Hepatocyte (in vitro differentiated cells): ENCODE results near the gene CCDC40.

ENCODE experiments used
- CTCF ChIP-seq: fragments of 200-600 bp; sonication (generic); IDR thresholded peaks from 2 replicates; pipeline ENCODE4 v1.5.1; 2016; ENCODE audit warnings: antibody characterized with exemption, mild to moderate bottlenecking; ENCODE audit not compliant: poor library complexity
- EZH2 ChIP-seq: fragments of 200-600 bp; sonication (generic); IDR thresholded peaks from 2 replicates; pipeline ENCODE4 v1.6.1; 2016; ENCODE audit warnings: antibody characterized with exemption, mild to moderate bottlenecking, borderline replicate concordance
- EZH2phosphoT487 ChIP-seq: fragments of 200-600 bp; sonication (generic); IDR thresholded peaks from one replicate; pipeline ENCODE4 v1.6.1; 2018; ENCODE audit warnings: antibody characterized with exemption, mild to moderate bottlenecking, low read depth, moderate library complexity; ENCODE audit not compliant: unreplicated experiment, severe bottlenecking

- TF ChIP-seq CTCF (peak; percentile 69), EZH2phosphoT487 (no peak), EZH2 (no peak)
These were observed 64.8 kb downstream of the CCDC40 start, which contains the start of gene GAA for GRCh38 chr17:80101011-80101945.
